Panc1 (cell line): ENCODE data around the gene GRAMD4. TPM values are rescaled to one million over a fixed set of nuclear protein-coding genes. Genes with fewer than 3 reads are reported as not detected.

Source experiments
- ATAC-seq: fragments of 200-7000 bp; cut with Tn5 transposase; 2 replicates; pipeline ENCODE4 v1.9.1; 2020; ENCODE audit warnings: mild to moderate bottlenecking, moderate library complexity
- BruUV-seq: library from RNA; stranded (reverse); fragments of 400-500 nt; replicated peaks from 2 replicates; lab custom pipeline; 2021; lab: Mats Ljungman, UMichigan
- CTCF ChIA-PET: fragments of 300-600 bp; sonication (Branson Sonifier 250); formaldehyde crosslinking; loops from one replicate; lab custom pipeline; 2022; ENCODE audit warnings: antibody characterized with exemption; lab: Charles Lee
- POLR2A ChIA-PET: fragments of 300-600 bp; sonication (Branson Sonifier 250); formaldehyde crosslinking; loops from one replicate; lab custom pipeline; 2022; ENCODE audit warnings: antibody characterized with exemption; lab: Charles Lee
- DNase-seq: peaks from one replicate; pipeline ENCODE4 v3.0.0-alpha.2; 2010; ENCODE audit warnings: low read depth, low spot score
- H3K27ac ChIP-seq: 2 replicates; pipeline ENCODE4 v1.5.1; 2011; ENCODE audit warnings: mild to moderate bottlenecking, low read length, inconsistent platforms
- H3K27me3 ChIP-seq: fragments of 200-500 bp; sonication (Bioruptor generic); 2 replicates; pipeline ENCODE4 v1.6.0; 2014; ENCODE audit warnings: low read length, inconsistent platforms; ENCODE audit not compliant: control insufficient read depth, insufficient read depth
- H3K36me3 ChIP-seq: fragments of 200-500 bp; sonication (Bioruptor generic); 2 replicates; pipeline ENCODE4 v1.5.1; 2014; ENCODE audit warnings: inconsistent platforms, mild to moderate bottlenecking, low read length, moderate library complexity; ENCODE audit not compliant: control insufficient read depth, insufficient read depth
- H3K4me1 ChIP-seq: 2 replicates; pipeline ENCODE4 v1.5.1; 2011; ENCODE audit warnings: inconsistent platforms, mild to moderate bottlenecking, low read length, moderate library complexity; ENCODE audit not compliant: control insufficient read depth, insufficient read depth
- H3K4me3 ChIP-seq, 2 experiments: 2 replicates each; pipeline ENCODE4 v1.5.1; 2011 to 2012; ENCODE audit warnings: low read depth in 2 of 2, low read length in 2 of 2, mild to moderate bottlenecking in 2 of 2, inconsistent platforms in 1 of 2, moderate library complexity in 1 of 2
- H3K9me3 ChIP-seq: fragments of 200-500 bp; sonication (Bioruptor generic); 2 replicates; pipeline ENCODE4 v1.5.1; 2014; ENCODE audit warnings: low read depth, mild to moderate bottlenecking, inconsistent platforms, low read length, moderate library complexity; ENCODE audit not compliant: control insufficient read depth, insufficient read depth
- POLR2AphosphoS5 ChIP-seq: IDR thresholded peaks from 2 replicates; pipeline ENCODE4 v1.6.1; 2012; ENCODE audit warnings: mild to moderate bottlenecking, low read depth, low read length, moderate library complexity
- SIN3A ChIP-seq: IDR thresholded peaks from 2 replicates; pipeline ENCODE4 v1.6.1; 2012; ENCODE audit warnings: low read depth, mild to moderate bottlenecking, low read length, moderate library complexity, borderline replicate concordance; ENCODE audit not compliant: insufficient read depth
- TCF7L2 ChIP-seq: IDR thresholded peaks from 2 replicates; pipeline ENCODE4 v1.6.1; 2011; ENCODE audit warnings: mild to moderate bottlenecking, low read depth, low read length, inconsistent platforms
- in situ Hi-C: cut with HindIII; loops from 2 replicates; pipeline ENCODE4 v1.10.0; 2016; ENCODE audit warnings: low sequenced_read_pairs, low pct_unique_long_range_greater_than_20kb
- intact Hi-C: fragments of 100-400 bp; cut with micrococcal nuclease; formaldehyde crosslinking; loops from one replicate; pipeline ENCODE4 v1.10.0; 2022; ENCODE audit not compliant: unreplicated experiment
- total RNA-seq: library from RNA; stranded (reverse); gene quantifications from one replicate; pipeline ENCODE4 v1.2.1, GENCODE V29; 2021; ENCODE audit not compliant: unreplicated experiment
- TF ChIP-seq, protein P1 (sequence below): fragments of 450-650 bp; IDR thresholded peaks from 2 replicates; pipeline ENCODE4 v1.5.1; 2017; ENCODE audit warnings: mild to moderate bottlenecking
- TF ChIP-seq, protein P2 (sequence below), 2 experiments: IDR thresholded peaks; 2 replicates each; pipeline ENCODE4 v1.6.1; 2011 to 2012; ENCODE audit warnings: low read depth in 2 of 2, control low read depth in 1 of 2, low read length in 1 of 2, mild to moderate bottlenecking in 1 of 2, moderate library complexity in 1 of 2; ENCODE audit not compliant: insufficient read depth in 1 of 2

Gene GRAMD4
- total RNA-seq, 1 experiment from 2014 or later, result 30.8 TPM

DNA sequence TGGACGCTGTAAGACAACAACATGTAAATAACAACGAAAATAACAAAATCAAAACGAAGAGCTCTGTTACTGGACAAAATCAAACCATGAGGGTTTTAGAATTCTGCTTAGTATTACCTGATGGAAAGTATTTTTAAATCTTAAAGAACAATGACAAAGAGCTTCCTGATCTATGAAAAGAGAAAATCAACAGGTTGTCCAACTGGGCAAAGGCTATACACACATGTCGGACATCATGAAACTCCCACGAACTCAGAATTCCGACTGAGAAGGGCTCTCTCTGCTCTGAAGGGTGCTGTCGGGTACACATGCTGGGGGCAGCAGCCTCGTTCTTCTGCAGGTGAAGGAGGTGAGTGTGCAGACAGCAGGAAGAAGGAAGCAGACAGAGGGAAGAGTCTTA is 92.1 kb downstream of the GRAMD4 start:
- ChIA-PET CTCF (no interaction called here), POLR2A (no interaction called here)
- no TSS peak for BruUV-seq
- H3K27ac ChIP-seq, result no peak overlapping the region
- no peak for TF ChIP-seq TCF7L2
- no peak for TF ChIP-seq SIN3A
- TF ChIP-seq, protein P1, sequence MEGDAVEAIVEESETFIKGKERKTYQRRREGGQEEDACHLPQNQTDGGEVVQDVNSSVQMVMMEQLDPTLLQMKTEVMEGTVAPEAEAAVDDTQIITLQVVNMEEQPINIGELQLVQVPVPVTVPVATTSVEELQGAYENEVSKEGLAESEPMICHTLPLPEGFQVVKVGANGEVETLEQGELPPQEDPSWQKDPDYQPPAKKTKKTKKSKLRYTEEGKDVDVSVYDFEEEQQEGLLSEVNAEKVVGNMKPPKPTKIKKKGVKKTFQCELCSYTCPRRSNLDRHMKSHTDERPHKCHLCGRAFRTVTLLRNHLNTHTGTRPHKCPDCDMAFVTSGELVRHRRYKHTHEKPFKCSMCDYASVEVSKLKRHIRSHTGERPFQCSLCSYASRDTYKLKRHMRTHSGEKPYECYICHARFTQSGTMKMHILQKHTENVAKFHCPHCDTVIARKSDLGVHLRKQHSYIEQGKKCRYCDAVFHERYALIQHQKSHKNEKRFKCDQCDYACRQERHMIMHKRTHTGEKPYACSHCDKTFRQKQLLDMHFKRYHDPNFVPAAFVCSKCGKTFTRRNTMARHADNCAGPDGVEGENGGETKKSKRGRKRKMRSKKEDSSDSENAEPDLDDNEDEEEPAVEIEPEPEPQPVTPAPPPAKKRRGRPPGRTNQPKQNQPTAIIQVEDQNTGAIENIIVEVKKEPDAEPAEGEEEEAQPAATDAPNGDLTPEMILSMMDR, result no peak
- no peak for TF ChIP-seq POLR2AphosphoS5
- TF ChIP-seq, protein P2, sequence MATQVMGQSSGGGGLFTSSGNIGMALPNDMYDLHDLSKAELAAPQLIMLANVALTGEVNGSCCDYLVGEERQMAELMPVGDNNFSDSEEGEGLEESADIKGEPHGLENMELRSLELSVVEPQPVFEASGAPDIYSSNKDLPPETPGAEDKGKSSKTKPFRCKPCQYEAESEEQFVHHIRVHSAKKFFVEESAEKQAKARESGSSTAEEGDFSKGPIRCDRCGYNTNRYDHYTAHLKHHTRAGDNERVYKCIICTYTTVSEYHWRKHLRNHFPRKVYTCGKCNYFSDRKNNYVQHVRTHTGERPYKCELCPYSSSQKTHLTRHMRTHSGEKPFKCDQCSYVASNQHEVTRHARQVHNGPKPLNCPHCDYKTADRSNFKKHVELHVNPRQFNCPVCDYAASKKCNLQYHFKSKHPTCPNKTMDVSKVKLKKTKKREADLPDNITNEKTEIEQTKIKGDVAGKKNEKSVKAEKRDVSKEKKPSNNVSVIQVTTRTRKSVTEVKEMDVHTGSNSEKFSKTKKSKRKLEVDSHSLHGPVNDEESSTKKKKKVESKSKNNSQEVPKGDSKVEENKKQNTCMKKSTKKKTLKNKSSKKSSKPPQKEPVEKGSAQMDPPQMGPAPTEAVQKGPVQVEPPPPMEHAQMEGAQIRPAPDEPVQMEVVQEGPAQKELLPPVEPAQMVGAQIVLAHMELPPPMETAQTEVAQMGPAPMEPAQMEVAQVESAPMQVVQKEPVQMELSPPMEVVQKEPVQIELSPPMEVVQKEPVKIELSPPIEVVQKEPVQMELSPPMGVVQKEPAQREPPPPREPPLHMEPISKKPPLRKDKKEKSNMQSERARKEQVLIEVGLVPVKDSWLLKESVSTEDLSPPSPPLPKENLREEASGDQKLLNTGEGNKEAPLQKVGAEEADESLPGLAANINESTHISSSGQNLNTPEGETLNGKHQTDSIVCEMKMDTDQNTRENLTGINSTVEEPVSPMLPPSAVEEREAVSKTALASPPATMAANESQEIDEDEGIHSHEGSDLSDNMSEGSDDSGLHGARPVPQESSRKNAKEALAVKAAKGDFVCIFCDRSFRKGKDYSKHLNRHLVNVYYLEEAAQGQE (IDR thresholded peaks at IDR 0.05; ENCODE audit: insufficient read depth in 1 of 2, low read depth in 2 of 2, low read length in 1 of 2), result no peak
- H3K4me1 ChIP-seq, result no peaks in the 10 kb centered on the region
- intact Hi-C loops (no loop called here), in situ Hi-C loops (no loop called here)
- no peak for DNase-seq
- H3K4me3 ChIP-seq, result no peak overlapping the region
- no peak for ATAC-seq
- H3K9me3 ChIP-seq, result no peaks in the 10 kb centered on the region
- H3K27me3 ChIP-seq, result no peaks in the 10 kb centered on the region
- peaks cover 3% of the 10 kb centered on the region; the same call in 1 of the 2 replicates for H3K36me3 ChIP-seq

DNA sequence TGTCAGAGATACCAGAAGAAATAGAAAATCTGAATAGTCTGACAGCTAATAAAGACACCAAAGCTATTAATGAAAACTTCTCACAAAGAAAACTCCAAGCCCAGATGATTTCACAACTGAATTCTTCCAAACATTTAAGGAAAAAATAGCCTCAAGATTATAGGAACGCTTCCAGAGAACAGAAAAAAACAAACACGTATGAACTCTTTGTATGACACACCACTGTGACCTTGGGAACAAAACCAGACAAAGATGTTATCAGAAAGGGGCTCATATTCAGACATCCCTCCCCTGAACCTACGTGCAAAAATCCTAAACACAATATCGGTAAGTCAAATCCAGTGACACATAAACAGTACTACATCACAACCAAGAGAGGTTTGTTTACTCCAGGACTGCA is 94.4 kb downstream of the GRAMD4 start:
- ChIA-PET CTCF (no interaction called here), POLR2A (no interaction called here)
- Histone ChIP-seq H3K4me3 (no peak overlapping the region), H3K4me1 (no peaks in the 10 kb centered on the region), H3K9me3 (no peaks in the 10 kb centered on the region), H3K36me3 (peaks cover 3% of the 10 kb centered on the region; the same call in 1 of the 2 replicates), H3K27me3 (no peaks in the 10 kb centered on the region), H3K27ac (no peak overlapping the region)
- in situ Hi-C loops, result no loop called here
- TF ChIP-seq, protein P2 (IDR thresholded peaks at IDR 0.05; ENCODE audit: insufficient read depth in 1 of 2, low read depth in 2 of 2, low read length in 1 of 2), result no peak
- TF ChIP-seq, protein P1, result no peak
- TF ChIP-seq SIN3A (no peak), POLR2AphosphoS5 (no peak), TCF7L2 (no peak)
- no peak for ATAC-seq
- intact Hi-C loops, result no loop called here
- DNase-seq, result no peak
- BruUV-seq, result no TSS peak
